ENCODE data around the gene HES7.

Gene HES7

GRCh38 chr17:8123695-8124349 is at the start of gene HES7:
Gene HES7, minus strand, starts transcription at chr17:8124106. Its CDS starts 22 bp downstream, at chr17:8124084.
- no peak for DNase-seq

GRCh38 chr17:8173056-8173870 is 49.4 kb upstream of the HES7 start:
- DNase-seq: peak; percentile 98

GRCh38 chr17:8170186-8170585 is 46.3 kb upstream of the HES7 start:
- DNase-seq: peak; percentile 69

- no peak for DNase-seq
Observed at GRCh38 chr17:8167526-8167925, 43.6 kb upstream of the HES7 start.

- no peak for DNase-seq
Observed at GRCh38 chr17:8166731-8167130, 42.8 kb upstream of the HES7 start.

GRCh38 chr17:8164815-8165131 is 40.9 kb upstream of the HES7 start:
- no peak for DNase-seq

- peak; percentile 51 for DNase-seq
Observed at GRCh38 chr17:8163978-8164814, 40.3 kb upstream of the HES7 start.

GRCh38 chr17:8162997-8163977 is 39.4 kb upstream of the HES7 start:
- peak; percentile 47 for DNase-seq

GRCh38 chr17:8162233-8162996 is 38.5 kb upstream of the HES7 start, which contains the start of gene VAMP2:
Gene VAMP2, minus strand, starts transcription at chr17:8162948. Its CDS starts 69 bp downstream, at chr17:8162879.
- peak; percentile 32 for DNase-seq

- no peak for DNase-seq
Observed at GRCh38 chr17:8161289-8162232, 37.7 kb upstream of the HES7 start.

GRCh38 chr17:8160741-8161221 is 36.9 kb upstream of the HES7 start:
- DNase-seq: no peak

GRCh38 chr17:8160224-8160577 is 36.3 kb upstream of the HES7 start:
- DNase-seq: no peak

- DNase-seq: no peak
Observed at GRCh38 chr17:8159459-8160223, 35.7 kb upstream of the HES7 start.

GRCh38 chr17:8159032-8159400 is 35.1 kb upstream of the HES7 start:
- DNase-seq: no peak

GRCh38 chr17:8158267-8159031 is 34.5 kb upstream of the HES7 start:
- peak; percentile 89 for DNase-seq

- peak; percentile 100 for DNase-seq
Observed at GRCh38 chr17:8156246-8156992, 32.5 kb upstream of the HES7 start.

GRCh38 chr17:8155996-8156245 is 32.0 kb upstream of the HES7 start:
- no peak for DNase-seq
